ENCODE data around the gene IGSF11.
"Not testable (repeated sequence)": the region's sequence is repeated elsewhere in the genome, so short reads cannot be mapped to it uniquely, and the experiment has no call there.

Gene IGSF11

GRCh38 chr3:118868051-118868450, 166.6 kb downstream of the IGSF11 start:
- no peak for DNase-seq

- DNase-seq, result no peak
Measured at GRCh38 chr3:118863731-118864322, 170.8 kb downstream of the IGSF11 start.

- DNase-seq, result no peak
Measured at GRCh38 chr3:118859950-118860349, 174.7 kb downstream of the IGSF11 start.

GRCh38 chr3:118851466-118852193, 183.0 kb downstream of the IGSF11 start:
- DNase-seq, result not testable (repeated sequence)

GRCh38 chr3:118850687-118851086, 184.0 kb downstream of the IGSF11 start:
- no peak for DNase-seq
